ENCODE results near the gene TSPAN12. TPM values are rescaled to one million over a fixed set of nuclear protein-coding genes. Genes with fewer than 3 reads are reported as not detected.

Gene TSPAN12, protein sequence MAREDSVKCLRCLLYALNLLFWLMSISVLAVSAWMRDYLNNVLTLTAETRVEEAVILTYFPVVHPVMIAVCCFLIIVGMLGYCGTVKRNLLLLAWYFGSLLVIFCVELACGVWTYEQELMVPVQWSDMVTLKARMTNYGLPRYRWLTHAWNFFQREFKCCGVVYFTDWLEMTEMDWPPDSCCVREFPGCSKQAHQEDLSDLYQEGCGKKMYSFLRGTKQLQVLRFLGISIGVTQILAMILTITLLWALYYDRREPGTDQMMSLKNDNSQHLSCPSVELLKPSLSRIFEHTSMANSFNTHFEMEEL
- 0.51 and 5.5 TPM in 2 replicates for total RNA-seq

DNA sequence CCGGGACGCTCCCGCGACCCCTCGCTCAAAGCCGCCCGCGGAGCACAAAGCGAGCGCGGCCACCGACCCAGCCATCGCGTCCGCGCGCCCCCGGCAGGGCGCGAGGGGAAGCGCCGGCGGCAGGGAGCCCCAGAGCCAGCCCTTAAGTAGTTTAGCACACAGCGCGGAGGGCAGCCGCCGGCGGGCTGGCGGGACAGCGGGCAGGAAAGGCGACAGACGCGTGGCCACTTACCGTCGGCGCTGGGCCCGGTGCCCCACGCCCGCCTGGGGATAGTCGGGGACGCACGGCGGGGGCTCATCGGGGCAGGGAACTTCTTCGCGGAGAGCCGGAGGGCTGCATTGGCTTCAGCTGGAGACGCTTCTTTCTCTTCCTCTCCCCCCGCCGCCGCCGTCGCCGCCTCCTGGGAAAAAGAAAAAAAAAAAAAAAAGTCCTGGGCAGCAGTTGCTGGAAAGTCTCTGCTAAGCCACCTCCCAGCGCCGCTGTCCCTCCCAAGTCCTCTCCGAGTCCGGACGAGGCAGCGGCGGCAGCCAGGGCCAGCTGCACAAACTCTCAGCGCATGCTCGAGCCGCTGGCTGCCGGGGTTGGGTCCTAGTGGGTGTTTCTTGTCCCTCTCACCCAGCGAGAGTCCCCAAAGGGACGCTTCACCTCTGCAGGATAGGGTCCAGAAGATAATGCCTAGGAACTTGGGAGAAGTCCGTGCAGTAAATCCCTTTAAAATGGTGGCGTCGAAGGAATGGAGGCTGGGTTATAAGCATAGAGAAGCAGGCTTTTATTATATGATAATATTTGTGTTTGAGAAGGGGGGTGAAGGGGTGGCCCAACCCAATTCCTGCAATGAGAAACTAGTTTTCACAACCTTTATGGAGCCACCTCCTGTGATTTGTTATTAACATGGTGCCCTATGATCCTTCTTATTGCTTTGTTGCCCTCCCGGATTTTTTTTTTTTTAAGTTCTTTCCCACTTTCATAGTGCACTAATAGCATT is at the start of gene TSPAN12:
Gene TSPAN12 (minus strand): TSS at position 557 of the 986 bp plus-strand sequence. CDS start 1,381 bp downstream, outside the sequence.

Other genes starting within 250 kb of the TSPAN12 start
- 6.9 and 10.2 TPM in 2 replicates for gene ING3, start 92.6 kb upstream of the TSPAN12 start, total RNA-seq
- gene CPED1, start 130.6 kb upstream of the TSPAN12 start, total RNA-seq = 6.1 and 6.9 TPM in 2 replicates